Esophagus squamous epithelium (tissue), 4 donors: ENCODE results near the gene FOXO3.

Source experiments
- POLR2A ChIP-seq, 4 donors: fragments of 450-650 bp; IDR thresholded peaks; one replicate each; pipeline ENCODE4 v1.6.1; 2017; ENCODE audit warnings: antibody characterized with exemption in 4 of 4, mild to moderate bottlenecking in 4 of 4, moderate library complexity in 3 of 4
- TF ChIP-seq, protein P1 (sequence below), 6 experiments: fragments of 450-650 bp in 4 of 6; fragments of 200-600 bp in 2 of 6; sonication (generic) in 2 of 6; IDR thresholded peaks; one replicate each; pipeline ENCODE4 v1.5.1; 2016 to 2019; ENCODE audit warnings: antibody characterized with exemption in 6 of 6, mild to moderate bottlenecking in 4 of 6, moderate library complexity in 4 of 6

DNA sequence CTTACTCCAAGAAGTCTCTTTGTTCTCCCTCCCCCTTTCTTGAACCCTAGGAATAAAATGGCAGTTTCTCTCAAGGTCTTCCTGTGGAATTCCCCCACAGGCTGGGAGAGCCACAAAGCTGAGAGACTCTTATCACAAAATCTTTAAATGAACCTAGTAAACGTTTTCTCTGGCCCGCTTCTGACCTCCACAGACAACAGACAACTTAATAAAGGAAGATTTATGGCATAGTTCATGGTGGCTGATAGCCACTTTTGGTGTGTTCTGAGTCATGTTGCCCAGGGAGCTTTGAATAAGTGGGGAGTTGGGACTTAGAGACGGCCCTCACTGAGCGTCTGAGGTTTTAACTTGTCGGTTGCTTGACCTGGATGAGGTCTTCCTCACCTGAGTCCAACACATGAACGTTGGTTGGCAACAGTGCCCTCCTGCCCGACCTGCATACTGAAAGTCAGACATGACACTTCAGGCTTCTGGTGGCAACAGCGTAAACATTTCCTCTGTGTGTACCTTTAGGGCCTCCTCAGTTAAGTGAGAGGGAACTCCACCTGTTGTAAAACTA is 124.1 kb downstream of the FOXO3 start:
- TF ChIP-seq, protein P1, sequence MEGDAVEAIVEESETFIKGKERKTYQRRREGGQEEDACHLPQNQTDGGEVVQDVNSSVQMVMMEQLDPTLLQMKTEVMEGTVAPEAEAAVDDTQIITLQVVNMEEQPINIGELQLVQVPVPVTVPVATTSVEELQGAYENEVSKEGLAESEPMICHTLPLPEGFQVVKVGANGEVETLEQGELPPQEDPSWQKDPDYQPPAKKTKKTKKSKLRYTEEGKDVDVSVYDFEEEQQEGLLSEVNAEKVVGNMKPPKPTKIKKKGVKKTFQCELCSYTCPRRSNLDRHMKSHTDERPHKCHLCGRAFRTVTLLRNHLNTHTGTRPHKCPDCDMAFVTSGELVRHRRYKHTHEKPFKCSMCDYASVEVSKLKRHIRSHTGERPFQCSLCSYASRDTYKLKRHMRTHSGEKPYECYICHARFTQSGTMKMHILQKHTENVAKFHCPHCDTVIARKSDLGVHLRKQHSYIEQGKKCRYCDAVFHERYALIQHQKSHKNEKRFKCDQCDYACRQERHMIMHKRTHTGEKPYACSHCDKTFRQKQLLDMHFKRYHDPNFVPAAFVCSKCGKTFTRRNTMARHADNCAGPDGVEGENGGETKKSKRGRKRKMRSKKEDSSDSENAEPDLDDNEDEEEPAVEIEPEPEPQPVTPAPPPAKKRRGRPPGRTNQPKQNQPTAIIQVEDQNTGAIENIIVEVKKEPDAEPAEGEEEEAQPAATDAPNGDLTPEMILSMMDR (IDR thresholded peaks at IDR 0.05) = no peak
- no peak for TF ChIP-seq POLR2A (IDR thresholded peaks at IDR 0.05)
